GM18867 (cell line): ENCODE measurements around the gene DPP10.

Source experiments
- ATAC-seq: cut with Tn5 transposase; IDR thresholded peaks from one replicate; pipeline ENCODE4 v1.9.1; 2021; ENCODE audit warnings: mild to moderate bottlenecking, moderate library complexity; ENCODE audit not compliant: unreplicated experiment

DPP10 gene

GRCh38 chr2:114580691-114581090 lies 138.2 kb downstream of the DPP10 start:
- no peak for ATAC-seq

GRCh38 chr2:114598329-114598728 lies 155.9 kb downstream of the DPP10 start:
- ATAC-seq = no peak

GRCh38 chr2:114609203-114609602 lies 166.8 kb downstream of the DPP10 start:
- no peak for ATAC-seq

- ATAC-seq = no peak
These were observed 167.4 kb downstream of the DPP10 start for GRCh38 chr2:114609801-114610200.

- ATAC-seq = no peak
These were observed 168.2 kb downstream of the DPP10 start for GRCh38 chr2:114610677-114611076.

- no peak for ATAC-seq
These were observed 172.2 kb downstream of the DPP10 start for GRCh38 chr2:114614592-114614991.

GRCh38 chr2:114628481-114628880 lies 186.0 kb downstream of the DPP10 start:
- ATAC-seq = no peak

GRCh38 chr2:114631146-114631545 lies 188.7 kb downstream of the DPP10 start:
- ATAC-seq = no peak

GRCh38 chr2:114642166-114642770 lies 199.8 kb downstream of the DPP10 start:
- no peak for ATAC-seq

- ATAC-seq = no peak
These were observed 200.6 kb downstream of the DPP10 start for GRCh38 chr2:114642988-114643553.

- ATAC-seq = no peak
These were observed 209.5 kb downstream of the DPP10 start for GRCh38 chr2:114651933-114652332.

- ATAC-seq = no peak
These were observed 217.4 kb downstream of the DPP10 start for GRCh38 chr2:114659880-114660279.

- no peak for ATAC-seq
These were observed 219.8 kb downstream of the DPP10 start for GRCh38 chr2:114661971-114662939.

- ATAC-seq = no peak
These were observed 226.0 kb downstream of the DPP10 start for GRCh38 chr2:114668415-114668814.

- no peak for ATAC-seq
These were observed 240.8 kb downstream of the DPP10 start for GRCh38 chr2:114683251-114683650.

GRCh38 chr2:114684403-114684802 lies 242.0 kb downstream of the DPP10 start:
- no peak for ATAC-seq

- no peak for ATAC-seq
These were observed 242.7 kb downstream of the DPP10 start for GRCh38 chr2:114685102-114685501.

GRCh38 chr2:114688241-114688640 lies 245.8 kb downstream of the DPP10 start:
- no peak for ATAC-seq

GRCh38 chr2:114698520-114698919 lies 256.1 kb downstream of the DPP10 start:
- no peak for ATAC-seq

GRCh38 chr2:114699423-114699944 lies 257.0 kb downstream of the DPP10 start:
- no peak for ATAC-seq

GRCh38 chr2:114700440-114700839 lies 258.0 kb downstream of the DPP10 start:
- ATAC-seq = no peak
